GM19238 (cell line): Measurements from ENCODE around the gene VPS52.

ENCODE experiments used
- DNase-seq: peaks from one replicate; pipeline ENCODE4 v3.0.0; 2011; ENCODE audit warnings: low spot score; ENCODE audit not compliant: insufficient read length

The VPS52 gene

GRCh38 chr6:33211666-33212422, 59.8 kb downstream of the VPS52 start:
- DNase-seq, result no peak

- DNase-seq, result no peak
Observed at GRCh38 chr6:33211136-33211535, 60.5 kb downstream of the VPS52 start.

GRCh38 chr6:33209856-33210255, 61.8 kb downstream of the VPS52 start:
- DNase-seq, result no peak

GRCh38 chr6:33208091-33208967, 63.3 kb downstream of the VPS52 start, which contains the start of gene RING1:
RING1 (plus strand) TSS chr6:33208500; CDS start chr6:33208823, 323 bp downstream.
- DNase-seq, result peak; percentile 92

- no peak for DNase-seq
Observed at GRCh38 chr6:33207552-33208090, 64.1 kb downstream of the VPS52 start.

GRCh38 chr6:33206864-33207551, 64.7 kb downstream of the VPS52 start:
- DNase-seq, result peak; percentile 2

GRCh38 chr6:33206027-33206863, 65.4 kb downstream of the VPS52 start:
- DNase-seq, result peak; percentile 1

- peak; percentile 12 for DNase-seq
Observed at GRCh38 chr6:33205191-33206026, 66.3 kb downstream of the VPS52 start.

- DNase-seq, result peak; percentile 94
Observed at GRCh38 chr6:33204415-33205190, 67.1 kb downstream of the VPS52 start, which contains the start of gene HSD17B8. HSD17B8 (plus strand) TSS chr6:33204655; CDS start chr6:33204669, 14 bp downstream.

GRCh38 chr6:33204165-33204414, 67.6 kb downstream of the VPS52 start:
- DNase-seq, result no peak

- no peak for DNase-seq
Observed at GRCh38 chr6:33203443-33204164, 68.1 kb downstream of the VPS52 start.

GRCh38 chr6:33202799-33203198, 68.9 kb downstream of the VPS52 start:
- no peak for DNase-seq

- DNase-seq, result no peak
Observed at GRCh38 chr6:33201935-33202334, 69.7 kb downstream of the VPS52 start.

- DNase-seq, result no peak
Observed at GRCh38 chr6:33201147-33201545, 70.5 kb downstream of the VPS52 start.
